GM19240 (cell line): ENCODE measurements around the gene GALNT16.
A peak's percentile ranks its signal among the peaks of the same experiment; 100 is the strongest.

Experiments
- DNase-seq: peaks from one replicate; pipeline ENCODE4 v3.0.0; 2011; ENCODE audit warnings: low spot score; ENCODE audit not compliant: insufficient read length

Gene GALNT16

GRCh38 chr14:69335371-69335771 is 75.4 kb downstream of the GALNT16 start:
- no peak for DNase-seq

- no peak for DNase-seq
These were observed 78.0 kb downstream of the GALNT16 start for GRCh38 chr14:69337984-69338383.

- no peak for DNase-seq
These were observed 79.5 kb downstream of the GALNT16 start for GRCh38 chr14:69339426-69339825.

GRCh38 chr14:69342928-69343525 is 83.1 kb downstream of the GALNT16 start:
- no peak for DNase-seq

GRCh38 chr14:69344171-69344570 is 84.2 kb downstream of the GALNT16 start:
- no peak for DNase-seq

- no peak for DNase-seq
These were observed 85.4 kb downstream of the GALNT16 start for GRCh38 chr14:69345402-69345801.

GRCh38 chr14:69346710-69347109 is 86.8 kb downstream of the GALNT16 start:
- no peak for DNase-seq

- no peak for DNase-seq
These were observed 89.3 kb downstream of the GALNT16 start for GRCh38 chr14:69349091-69349777.

- no peak for DNase-seq
These were observed 90.9 kb downstream of the GALNT16 start for GRCh38 chr14:69350892-69351291.

- no peak for DNase-seq
These were observed 91.4 kb downstream of the GALNT16 start for GRCh38 chr14:69351385-69351784.

- no peak for DNase-seq
These were observed 92.0 kb downstream of the GALNT16 start for GRCh38 chr14:69351911-69352310.

GRCh38 chr14:69353168-69353567 is 93.2 kb downstream of the GALNT16 start:
- DNase-seq: no peak

- peak; percentile 90 for DNase-seq
These were observed 94.6 kb downstream of the GALNT16 start for GRCh38 chr14:69354383-69355153.

- DNase-seq: no peak
These were observed 95.2 kb downstream of the GALNT16 start for GRCh38 chr14:69355154-69355597.

- DNase-seq: no peak
These were observed 95.8 kb downstream of the GALNT16 start for GRCh38 chr14:69355607-69356281.

GRCh38 chr14:69356903-69357543 is 97.1 kb downstream of the GALNT16 start:
- DNase-seq: no peak

- DNase-seq: no peak
These were observed 97.7 kb downstream of the GALNT16 start for GRCh38 chr14:69357544-69358200.

- DNase-seq: no peak
These were observed 98.4 kb downstream of the GALNT16 start for GRCh38 chr14:69358233-69358963.

- no peak for DNase-seq
These were observed 99.0 kb downstream of the GALNT16 start for GRCh38 chr14:69358966-69359365.

- no peak for DNase-seq
These were observed 100.6 kb downstream of the GALNT16 start for GRCh38 chr14:69360438-69361108.
